Small intestine (tissue), 7 donors: ENCODE data around the gene LMX1A. TPM values are rescaled to one million over a fixed set of nuclear protein-coding genes. Genes with fewer than 3 reads are reported as not detected.

Experiments
- DNase-seq, 2 donors: peaks; one replicate each; pipeline versions ENCODE4 v3.0.0 to v3.0.0-alpha.2; 2013
- FAIRE-seq: peaks from 2 replicates; lab custom pipeline; 2012; peaks lifted over from hg19 to GRCh38; lab: Jason Lieb, UNC
- H3K27ac ChIP-seq, 3 donors: one replicate each; pipeline ENCODE4 v1.5.1; 2013; ENCODE audit warnings: low read length in 2 of 3, mild to moderate bottlenecking in 2 of 3, control low read depth in 1 of 3, inconsistent platforms in 1 of 3, low read depth in 1 of 3, moderate library complexity in 1 of 3
- H3K27me3 ChIP-seq, 3 donors: one replicate each; pipeline ENCODE4 v1.6.1; 2013; ENCODE audit warnings: low read length in 3 of 3, inconsistent platforms in 1 of 3; ENCODE audit not compliant: control insufficient read depth in 3 of 3, insufficient read depth in 3 of 3
- H3K36me3 ChIP-seq, 3 donors: one replicate each; pipeline ENCODE4 v1.6.1; 2013; ENCODE audit warnings: low read length in 3 of 3, inconsistent platforms in 1 of 3, low read depth in 1 of 3, mild to moderate bottlenecking in 1 of 3, moderate library complexity in 1 of 3; ENCODE audit not compliant: control insufficient read depth in 3 of 3, insufficient read depth in 2 of 3
- H3K4me1 ChIP-seq, 3 donors: one replicate each; pipeline ENCODE4 v1.6.1; 2013; ENCODE audit warnings: low read length in 2 of 3, inconsistent platforms in 1 of 3, low read depth in 1 of 3, mild to moderate bottlenecking in 1 of 3, moderate library complexity in 1 of 3; ENCODE audit not compliant: control insufficient read depth in 3 of 3, insufficient read depth in 2 of 3
- H3K4me3 ChIP-seq, 3 donors: one replicate each; pipeline ENCODE4 v1.5.1; 2013; ENCODE audit warnings: low read length in 3 of 3, control low read depth in 1 of 3, inconsistent platforms in 1 of 3, low read depth in 1 of 3, mild to moderate bottlenecking in 1 of 3, moderate library complexity in 1 of 3
- H3K9me3 ChIP-seq, 2 donors: one replicate each; pipeline ENCODE4 v1.6.1; 2013; ENCODE audit warnings: low read depth in 1 of 2, low read length in 1 of 2; ENCODE audit not compliant: control insufficient read depth in 2 of 2, insufficient read depth in 1 of 2
- WGBS, 3 donors: extraction: QIAGEN DNeasy Blood & Tissue Kit; methylation state at CpG; one replicate each; pipeline ENCODE4 v1.1.7; 2013; 5-methylcytosine and 5-hydroxymethylcytosine counted together
- polyA plus RNA-seq, 4 donors: library from polyadenylated mRNA; stranded (reverse) in 3 of 4; unstranded in 1 of 4; fragments of 200-250 nt in 3 of 4; fragments of 120-200 nt in 1 of 4; gene quantifications; one replicate each; pipeline versions ENCODE4 v1.2.1 to v1.2.3, GENCODE V29; 2013
- donor health status: healthy with polysubstance abuse.
- donor health status: control.
- donor health status: control.
- donor health status: Bipolar disorder and iron deficiency.
- donor health status: healthy.

The LMX1A gene
- polyA plus RNA-seq, 4 donors, result 0.39 to 4.3 (median 0.49) TPM

DNA sequence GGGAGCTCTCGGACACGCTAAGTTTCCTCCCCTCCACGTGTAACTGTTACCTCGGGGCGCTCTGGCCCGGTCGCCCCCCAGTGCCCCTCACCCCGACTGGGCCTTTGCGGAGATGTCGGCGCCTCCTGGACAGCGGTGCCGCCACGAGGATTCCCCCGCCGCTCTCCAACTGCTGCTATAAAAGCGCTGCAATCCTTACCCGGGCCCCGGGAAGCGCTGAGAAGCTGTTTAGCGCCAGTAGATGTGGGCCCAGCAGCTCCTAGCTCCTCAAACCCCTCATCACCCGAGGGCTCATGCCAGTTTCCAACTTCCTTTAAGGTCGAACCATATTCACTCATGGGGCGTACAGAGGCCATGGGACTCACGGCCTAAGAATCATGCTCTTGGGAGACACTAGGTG, 361 bp upstream of the LMX1A start:
- H3K36me3 ChIP-seq, result no peaks in the 10 kb centered on the region
- FAIRE-seq (no peak), DNase-seq (no peak)
- H3K4me3 ChIP-seq, result no peak overlapping the region
- peaks cover 0 to 10% (median 7%) of the 10 kb centered on the region in 3 donors for H3K4me1 ChIP-seq
- H3K27ac ChIP-seq, result no peak overlapping the region
- WGBS, 3 donors, result 10 to 14% (median 14%) methylated on average over 24 to 25 of the region's 25 CpGs
- no peaks in the 10 kb centered on the region for H3K9me3 ChIP-seq
- peaks cover 21 to 88% (median 49%) of the 10 kb centered on the region in 3 donors for H3K27me3 ChIP-seq

GRCh38 chr1:165355139-165355976, 1.2 kb downstream of the LMX1A start:
- peak in 1 of 2 donors; percentile 19 for DNase-seq
- FAIRE-seq, result no peak
- 5 to 7% (median 6%) methylated on average over 48 to 53 of the region's 53 CpGs for WGBS, 3 donors

GRCh38 chr1:165354739-165355138, 1.8 kb downstream of the LMX1A start:
- no peak for DNase-seq
- 6 to 14% (median 6%) methylated on average over 22 of the region's 22 CpGs for WGBS, 3 donors
- H3K27ac ChIP-seq, result no peak overlapping the region
- peaks cover 0 to 10% (median 7%) of the 10 kb centered on the region in 3 donors for H3K4me1 ChIP-seq
- H3K9me3 ChIP-seq, result no peaks in the 10 kb centered on the region
- peaks cover 23 to 92% (median 52%) of the 10 kb centered on the region in 3 donors for H3K27me3 ChIP-seq
- no peak for FAIRE-seq
- H3K36me3 ChIP-seq, result no peaks in the 10 kb centered on the region
- no peak overlapping the region for H3K4me3 ChIP-seq

More at GRCh38 chr1:165355139-165355976, 1.2 kb downstream of the LMX1A start:
- H3K4me1 ChIP-seq, result peaks cover 0 to 10% (median 7%) of the 10 kb centered on the region in 3 donors
- no peaks in the 10 kb centered on the region for H3K36me3 ChIP-seq
- H3K27me3 ChIP-seq, result peaks cover 21 to 95% (median 50%) of the 10 kb centered on the region in 3 donors
- peak overlapping the region in 1 of 3 donors; percentile 13 for H3K4me3 ChIP-seq
- no peaks in the 10 kb centered on the region for H3K9me3 ChIP-seq
- no peak overlapping the region for H3K27ac ChIP-seq

DNA sequence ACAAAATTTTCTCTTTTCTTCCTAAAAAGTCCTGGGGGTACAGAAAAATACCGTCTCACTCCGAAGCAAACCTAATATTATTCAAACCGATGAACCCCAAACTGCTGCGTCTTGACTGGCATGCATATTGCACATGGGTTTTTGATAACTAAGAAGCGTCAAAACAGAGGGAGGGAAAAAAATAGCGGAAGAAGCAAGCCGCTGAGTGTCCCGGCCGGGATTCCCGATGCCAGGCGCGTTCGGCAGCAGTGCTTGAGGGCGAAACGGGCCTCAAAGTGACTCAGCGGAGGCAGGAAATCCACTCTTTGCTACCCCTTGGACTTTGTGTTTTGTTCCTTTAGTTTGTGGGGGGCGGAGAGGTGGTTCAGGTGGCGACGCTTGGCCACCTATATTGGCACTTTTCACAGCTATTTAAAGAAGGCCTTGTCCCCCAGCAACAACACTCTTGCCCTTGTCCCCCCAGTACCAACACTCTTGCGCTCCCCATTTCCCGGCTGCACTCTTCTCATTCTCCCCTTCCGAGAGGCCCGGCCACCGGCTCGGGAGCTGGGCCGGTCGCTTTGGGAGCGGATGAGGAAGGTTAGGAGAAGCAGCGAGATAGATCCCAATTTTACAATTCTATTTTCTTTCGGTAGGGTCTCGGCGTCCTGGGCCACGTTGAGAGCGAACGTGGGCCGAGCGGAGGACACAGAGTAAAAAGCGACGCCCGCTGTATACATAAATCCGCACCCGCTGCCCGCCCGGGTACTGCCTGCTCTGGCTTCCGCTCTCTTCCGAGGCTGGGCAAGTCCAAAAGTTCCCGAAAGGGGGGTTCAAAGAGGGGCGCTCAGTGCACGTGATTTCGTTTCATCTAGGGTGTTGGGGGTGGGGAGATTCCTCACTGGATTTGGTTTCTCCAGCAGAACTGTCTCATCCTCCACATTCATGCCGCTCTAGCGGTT, 2.5 kb downstream of the LMX1A start:
- Histone ChIP-seq H3K27me3 (peaks cover 23 to 87% (median 52%) of the 10 kb centered on the region in 3 donors), H3K4me1 (peaks cover 0 to 10% (median 7%) of the 10 kb centered on the region in 3 donors)

DNA sequence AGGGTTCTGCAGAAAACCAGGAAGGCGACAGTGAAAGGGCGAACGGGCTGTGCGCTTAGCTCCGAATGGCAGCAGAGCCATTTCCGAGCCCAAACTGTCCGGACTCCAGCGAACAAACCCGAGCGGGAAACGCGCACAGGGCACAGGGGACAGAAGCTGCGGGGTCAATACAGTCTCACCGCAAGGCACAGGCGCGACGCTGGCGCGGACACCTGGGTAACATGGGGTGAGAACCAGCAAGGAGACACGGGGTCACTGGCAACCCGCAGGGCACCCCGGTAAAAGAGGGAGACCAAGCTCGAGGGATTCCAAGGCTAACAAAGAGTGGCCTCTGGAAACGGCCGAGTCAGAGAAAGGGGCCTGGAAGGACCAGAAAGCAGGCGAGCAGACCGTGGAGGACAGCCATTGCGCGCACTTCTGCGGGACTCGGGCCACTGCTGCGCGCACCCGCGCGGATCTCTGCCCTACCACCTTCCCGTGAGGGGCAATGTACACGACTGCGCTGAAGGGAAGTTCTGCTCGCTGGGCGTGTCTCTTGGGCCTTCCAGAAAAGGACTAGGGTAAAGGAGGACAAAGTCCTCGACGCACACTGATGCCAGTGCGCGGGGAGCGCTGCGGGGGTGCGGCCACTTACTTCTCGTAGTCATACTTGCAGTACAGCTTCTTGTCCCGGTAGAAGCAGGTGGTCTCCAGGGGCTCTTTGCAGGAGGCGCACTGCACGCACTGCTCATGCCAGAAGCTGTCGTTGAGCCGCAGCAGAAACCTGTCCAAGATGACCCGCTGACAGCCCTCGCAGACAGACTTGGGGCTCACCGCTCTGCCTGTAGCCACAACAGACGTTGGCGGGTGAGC, 3.8 kb downstream of the LMX1A start:
- 1 to 5% (median 5%) methylated on average over 59 of the region's 59 CpGs for WGBS, 3 donors
- peak overlapping the region in 2 of 3 donors; percentile 23 to 39 for H3K4me3 ChIP-seq
- no peak overlapping the region for H3K27ac ChIP-seq
- H3K4me1 ChIP-seq, result peaks cover 0 to 10% (median 7%) of the 10 kb centered on the region in 3 donors
- H3K9me3 ChIP-seq, result no peaks in the 10 kb centered on the region
- peaks cover 23 to 84% (median 52%) of the 10 kb centered on the region in 3 donors for H3K27me3 ChIP-seq
- no peaks in the 10 kb centered on the region for H3K36me3 ChIP-seq
- FAIRE-seq (no peak), DNase-seq (peak; percentile 82 to 92)

More for the DNA sequence above, 2.5 kb downstream of the LMX1A start:
- no peaks in the 10 kb centered on the region for H3K9me3 ChIP-seq
- FAIRE-seq, result no peak
- H3K36me3 ChIP-seq, result no peaks in the 10 kb centered on the region
- H3K4me3 ChIP-seq, result no peak overlapping the region
- WGBS, 3 donors, result 4 to 8% (median 7%) methylated on average over 52 of the region's 52 CpGs
- DNase-seq, result peak; percentile 25 to 42
- no peak overlapping the region for H3K27ac ChIP-seq

DNA sequence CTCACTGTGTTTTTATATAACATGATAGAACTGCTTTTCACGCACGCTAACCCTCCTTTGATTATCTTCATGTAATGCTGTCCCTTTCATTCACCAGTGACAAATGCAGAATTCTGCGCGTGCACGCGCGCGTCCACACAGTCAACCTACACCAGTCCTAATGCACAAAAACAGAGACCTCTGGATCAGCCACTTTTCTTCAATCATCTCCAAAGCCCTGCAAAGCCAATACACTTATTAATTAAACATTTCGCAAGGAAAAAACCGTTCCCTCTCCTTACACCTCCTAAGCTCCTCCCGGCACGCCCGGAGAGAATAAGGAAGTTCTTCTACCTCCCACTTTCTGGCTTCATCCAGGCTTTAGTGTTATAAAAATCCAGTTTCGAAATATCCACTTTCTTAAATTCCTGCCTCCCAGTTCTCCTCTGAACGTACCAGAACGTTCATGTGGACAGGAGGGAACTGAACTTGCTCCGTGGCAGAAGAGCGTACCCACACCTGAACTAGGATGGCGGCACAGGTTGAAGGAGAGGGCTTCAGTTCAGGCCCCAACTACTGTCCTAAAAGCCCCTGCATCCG, 4.6 kb downstream of the LMX1A start:
- H3K4me3 ChIP-seq, result peak overlapping the region in 2 of 3 donors; percentile 23 to 39
- H3K27ac ChIP-seq, result no peak overlapping the region
- no peaks in the 10 kb centered on the region for H3K36me3 ChIP-seq
- H3K4me1 ChIP-seq, result peaks cover 0 to 10% (median 7%) of the 10 kb centered on the region in 3 donors
- WGBS, 3 donors, result 4 to 7% (median 5%) methylated on average over 20 of the region's 20 CpGs
- peaks cover 22 to 80% (median 50%) of the 10 kb centered on the region in 3 donors for H3K27me3 ChIP-seq
- FAIRE-seq (no peak), DNase-seq (peak; percentile 27 to 48)
- H3K9me3 ChIP-seq, result no peaks in the 10 kb centered on the region

GRCh38 chr1:165350840-165351239, 5.7 kb downstream of the LMX1A start:
- no peak for DNase-seq
- WGBS, 3 donors, result 9 to 10% (median 10%) methylated on average over 3 of the region's 3 CpGs
- H3K9me3 ChIP-seq, result no peaks in the 10 kb centered on the region
- H3K4me3 ChIP-seq, result no peak overlapping the region
- no peaks in the 10 kb centered on the region for H3K36me3 ChIP-seq
- H3K27ac ChIP-seq, result no peak overlapping the region
- peaks cover 12 to 81% (median 43%) of the 10 kb centered on the region in 3 donors for H3K27me3 ChIP-seq
- no peak for FAIRE-seq
- peaks cover 0 to 10% (median 5%) of the 10 kb centered on the region in 3 donors for H3K4me1 ChIP-seq
